ENCODE results near the gene CYP2W1. TPM values are rescaled to one million over a fixed set of nuclear protein-coding genes. Genes with fewer than 3 reads are reported as not detected.

Gene CYP2W1
- total and polyA plus RNA-seq, 2 experiments from 2014 or later: 31.1 to 72.3 TPM

DNA sequence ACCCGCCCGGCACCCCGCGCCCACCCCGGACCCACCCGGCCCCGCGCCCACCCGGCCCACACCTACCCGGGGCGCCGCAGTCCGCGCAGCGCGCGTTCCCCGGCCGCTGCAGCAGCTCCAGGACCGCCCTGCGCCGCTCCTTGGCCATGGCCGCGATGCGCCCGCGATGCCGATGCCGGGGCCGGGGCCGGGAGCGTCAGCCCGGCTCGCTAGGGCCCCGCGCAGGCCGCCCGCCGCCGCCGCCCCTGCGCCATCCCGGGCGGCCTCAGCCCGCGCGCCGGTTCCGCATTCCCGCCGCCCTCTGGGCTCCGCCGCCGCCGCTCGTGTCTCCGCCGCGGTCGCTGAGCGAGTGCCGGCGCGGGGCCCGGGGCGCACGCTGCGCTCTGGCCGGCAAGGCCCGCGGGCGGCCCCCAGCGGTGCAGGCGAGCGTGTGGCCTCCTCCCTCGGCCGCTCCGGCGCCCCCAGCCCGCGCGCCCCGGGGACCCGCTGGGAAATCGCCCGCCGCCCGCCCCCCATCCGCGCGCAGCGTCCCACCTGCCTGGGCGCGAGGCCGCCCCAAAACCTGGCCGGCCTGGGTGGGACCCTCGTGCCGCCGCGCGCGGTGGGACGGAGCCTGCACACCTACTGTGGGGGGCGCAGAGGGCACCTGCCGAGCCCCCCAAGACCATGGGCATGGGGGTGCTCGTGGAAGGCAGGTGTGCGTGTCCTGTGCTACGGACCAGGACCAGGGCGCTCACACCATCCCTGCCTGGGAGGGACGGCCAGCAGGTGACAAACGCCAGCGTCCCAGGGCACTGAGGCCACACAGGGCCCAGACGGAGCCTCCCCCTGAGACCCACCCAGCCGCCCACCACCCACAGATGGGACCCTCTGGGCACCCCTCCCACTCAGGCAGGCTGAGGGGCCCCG, 28.4 kb upstream of the CYP2W1 start, which contains the start of gene ADAP1:
TSS of gene ADAP1 (minus strand) at position 351 of the 909 bp plus-strand sequence. CDS start at position 148, 203 bp downstream.
- H3K9me3 ChIP-seq (ENCODE audit: low read depth): no peaks in the 10 kb centered on the region
- H3K79me2 ChIP-seq: peaks cover 2% of the 10 kb centered on the region
- TF ChIP-seq EZH2phosphoT487 (IDR thresholded peaks at IDR 0.05; ENCODE audit: low read depth, severe bottlenecking, unreplicated experiment): no peak
- TF ChIP-seq, protein P1, sequence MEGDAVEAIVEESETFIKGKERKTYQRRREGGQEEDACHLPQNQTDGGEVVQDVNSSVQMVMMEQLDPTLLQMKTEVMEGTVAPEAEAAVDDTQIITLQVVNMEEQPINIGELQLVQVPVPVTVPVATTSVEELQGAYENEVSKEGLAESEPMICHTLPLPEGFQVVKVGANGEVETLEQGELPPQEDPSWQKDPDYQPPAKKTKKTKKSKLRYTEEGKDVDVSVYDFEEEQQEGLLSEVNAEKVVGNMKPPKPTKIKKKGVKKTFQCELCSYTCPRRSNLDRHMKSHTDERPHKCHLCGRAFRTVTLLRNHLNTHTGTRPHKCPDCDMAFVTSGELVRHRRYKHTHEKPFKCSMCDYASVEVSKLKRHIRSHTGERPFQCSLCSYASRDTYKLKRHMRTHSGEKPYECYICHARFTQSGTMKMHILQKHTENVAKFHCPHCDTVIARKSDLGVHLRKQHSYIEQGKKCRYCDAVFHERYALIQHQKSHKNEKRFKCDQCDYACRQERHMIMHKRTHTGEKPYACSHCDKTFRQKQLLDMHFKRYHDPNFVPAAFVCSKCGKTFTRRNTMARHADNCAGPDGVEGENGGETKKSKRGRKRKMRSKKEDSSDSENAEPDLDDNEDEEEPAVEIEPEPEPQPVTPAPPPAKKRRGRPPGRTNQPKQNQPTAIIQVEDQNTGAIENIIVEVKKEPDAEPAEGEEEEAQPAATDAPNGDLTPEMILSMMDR (IDR thresholded peaks at IDR 0.05; ENCODE audit: poor library complexity): no peak
- TF ChIP-seq EZH2 (IDR thresholded peaks at IDR 0.05; ENCODE audit: borderline replicate concordance): no peak
- 39% methylated on average over 30 of the region's 115 CpGs for WGBS (ENCODE audit: low lambda C conversion rate, missing lambda C conversion rate)
- peak within 1 kb of the TSS; percentile 38 for H3K4me3 ChIP-seq
- peak within 1 kb of the TSS; percentile 94 for H3K4me2 ChIP-seq
- H4K20me1 ChIP-seq (ENCODE audit: insufficient read depth, poor library complexity, severe bottlenecking): no peaks in the 10 kb centered on the region
- no peaks in the 10 kb centered on the region for H3K4me1 ChIP-seq (ENCODE audit: insufficient read depth)
- peaks cover 7% of the 10 kb centered on the region for H3K27me3 ChIP-seq
- no peaks in the 10 kb centered on the region for H3K9me2 ChIP-seq (replicated peaks; ENCODE audit: insufficient read depth)
- peak; percentile 85 for DNase-seq (ENCODE audit: low spot score)
- no peak within 1 kb of the TSS for H2AFZ ChIP-seq
- no peaks in the 10 kb centered on the region for H3K36me3 ChIP-seq (replicated peaks; ENCODE audit: insufficient read depth, low read depth)
- H3K27ac ChIP-seq: peak within 1 kb of the TSS; percentile 70

DNA sequence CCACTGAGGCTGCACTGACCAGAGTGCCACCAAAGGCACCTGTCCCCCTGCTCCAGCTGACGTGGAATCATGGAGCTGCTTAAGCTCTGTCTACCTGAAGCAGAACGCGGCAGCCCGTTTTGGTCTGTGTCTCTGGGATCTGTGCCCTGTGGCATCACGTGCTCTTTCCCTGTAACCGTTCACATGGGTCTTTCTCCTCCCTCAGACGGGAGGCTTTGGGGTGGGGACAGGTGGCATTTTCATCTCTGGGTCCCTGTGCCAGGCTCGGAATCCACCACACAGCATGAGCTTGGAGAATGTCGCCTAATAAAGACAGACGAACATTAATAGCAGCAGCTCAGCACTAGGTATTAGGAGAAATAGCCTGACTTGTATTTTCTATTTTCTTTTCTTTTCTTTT, 26.9 kb upstream of the CYP2W1 start:
- Histone ChIP-seq H3K79me2 (peaks cover 2% of the 10 kb centered on the region), H3K27ac (no peak overlapping the region), H3K4me3 (no peak overlapping the region), H3K9me2 (replicated peaks; ENCODE audit: insufficient read depth) (no peaks in the 10 kb centered on the region), H3K9me3 (ENCODE audit: low read depth) (no peaks in the 10 kb centered on the region), H3K4me1 (ENCODE audit: insufficient read depth) (peaks cover 3% of the 10 kb centered on the region), H2AFZ (no peak overlapping the region), H3K36me3 (replicated peaks; ENCODE audit: insufficient read depth, low read depth) (no peaks in the 10 kb centered on the region), H3K27me3 (peaks cover 7% of the 10 kb centered on the region), H4K20me1 (ENCODE audit: insufficient read depth, poor library complexity, severe bottlenecking) (no peaks in the 10 kb centered on the region), H3K4me2 (no peak overlapping the region)
- 93% methylated on average over 10 of the region's 10 CpGs for WGBS (ENCODE audit: low lambda C conversion rate, missing lambda C conversion rate)
- TF ChIP-seq, protein P1 (IDR thresholded peaks at IDR 0.05; ENCODE audit: poor library complexity): no peak
- TF ChIP-seq EZH2 (IDR thresholded peaks at IDR 0.05; ENCODE audit: borderline replicate concordance): no peak
- no peak for TF ChIP-seq EZH2phosphoT487 (IDR thresholded peaks at IDR 0.05; ENCODE audit: low read depth, severe bottlenecking, unreplicated experiment)
- no peak for DNase-seq (ENCODE audit: low spot score)

DNA sequence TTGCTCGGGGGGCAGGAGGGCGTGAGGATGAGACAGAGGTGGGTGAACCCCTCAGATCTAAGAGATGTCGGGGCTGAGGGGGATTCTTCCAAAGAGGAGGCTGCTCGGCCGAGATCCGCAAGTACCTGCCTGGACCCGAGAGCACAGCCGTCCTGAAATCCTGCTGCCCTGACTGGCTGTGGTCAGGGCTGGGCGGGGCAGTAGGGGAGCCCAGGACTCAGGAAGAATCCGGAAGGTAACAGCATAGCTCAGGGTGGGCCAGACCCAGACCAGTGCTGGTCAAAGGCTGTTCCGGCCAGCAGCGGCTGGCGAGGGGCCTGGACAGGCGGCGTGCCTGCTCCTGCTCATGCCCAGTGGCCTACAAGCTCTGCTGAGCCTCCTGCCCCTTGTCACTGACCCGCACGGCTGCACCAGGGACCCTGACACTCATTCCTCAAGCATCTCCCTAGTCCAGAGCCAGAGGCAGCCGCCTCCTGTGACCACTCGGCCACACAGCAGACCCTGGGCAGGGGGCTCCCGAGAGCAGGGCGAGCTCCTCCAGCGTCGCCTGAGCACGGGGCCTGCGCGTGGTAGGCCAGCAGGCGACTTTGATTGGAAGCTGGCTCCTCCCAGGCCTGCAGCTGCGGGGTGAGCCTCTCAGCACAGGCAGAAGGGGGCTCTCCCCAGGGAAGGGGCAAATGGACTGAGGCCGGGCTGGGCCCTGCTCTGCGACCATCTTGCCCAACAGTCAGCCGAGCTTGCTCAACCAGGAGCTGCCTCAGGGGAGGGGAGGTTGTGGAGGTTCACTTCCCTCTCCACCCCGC, 25.4 kb upstream of the CYP2W1 start:
- H3K9me3 ChIP-seq (ENCODE audit: low read depth): no peaks in the 10 kb centered on the region
- 83% methylated on average over 31 of the region's 32 CpGs for WGBS (ENCODE audit: low lambda C conversion rate, missing lambda C conversion rate)
- peaks cover 3% of the 10 kb centered on the region for H3K4me1 ChIP-seq (ENCODE audit: insufficient read depth)
- H2AFZ ChIP-seq: no peak overlapping the region
- H3K36me3 ChIP-seq (replicated peaks; ENCODE audit: insufficient read depth, low read depth): no peaks in the 10 kb centered on the region
- no peaks in the 10 kb centered on the region for H4K20me1 ChIP-seq (ENCODE audit: insufficient read depth, poor library complexity, severe bottlenecking)
- peaks cover 1% of the 10 kb centered on the region for H3K79me2 ChIP-seq
- H3K4me3 ChIP-seq: no peak overlapping the region
- DNase-seq (ENCODE audit: low spot score): no peak
- H3K4me2 ChIP-seq: no peak overlapping the region
- TF ChIP-seq, protein P1 (IDR thresholded peaks at IDR 0.05; ENCODE audit: poor library complexity): no peak
- TF ChIP-seq EZH2phosphoT487 (IDR thresholded peaks at IDR 0.05; ENCODE audit: low read depth, severe bottlenecking, unreplicated experiment): no peak
- no peaks in the 10 kb centered on the region for H3K9me2 ChIP-seq (replicated peaks; ENCODE audit: insufficient read depth)
- peaks cover 6% of the 10 kb centered on the region for H3K27me3 ChIP-seq
- no peak overlapping the region for H3K27ac ChIP-seq
